NCI-H510A treated with DMSO at 0.1 percent for 48 hours (cell line): ENCODE data around the gene SEZ6.

Source experiments
- DNase-seq: peaks from one replicate; lab custom pipeline; 2025; lab: John Stamatoyannopoulos, UW

SEZ6 gene

DNA sequence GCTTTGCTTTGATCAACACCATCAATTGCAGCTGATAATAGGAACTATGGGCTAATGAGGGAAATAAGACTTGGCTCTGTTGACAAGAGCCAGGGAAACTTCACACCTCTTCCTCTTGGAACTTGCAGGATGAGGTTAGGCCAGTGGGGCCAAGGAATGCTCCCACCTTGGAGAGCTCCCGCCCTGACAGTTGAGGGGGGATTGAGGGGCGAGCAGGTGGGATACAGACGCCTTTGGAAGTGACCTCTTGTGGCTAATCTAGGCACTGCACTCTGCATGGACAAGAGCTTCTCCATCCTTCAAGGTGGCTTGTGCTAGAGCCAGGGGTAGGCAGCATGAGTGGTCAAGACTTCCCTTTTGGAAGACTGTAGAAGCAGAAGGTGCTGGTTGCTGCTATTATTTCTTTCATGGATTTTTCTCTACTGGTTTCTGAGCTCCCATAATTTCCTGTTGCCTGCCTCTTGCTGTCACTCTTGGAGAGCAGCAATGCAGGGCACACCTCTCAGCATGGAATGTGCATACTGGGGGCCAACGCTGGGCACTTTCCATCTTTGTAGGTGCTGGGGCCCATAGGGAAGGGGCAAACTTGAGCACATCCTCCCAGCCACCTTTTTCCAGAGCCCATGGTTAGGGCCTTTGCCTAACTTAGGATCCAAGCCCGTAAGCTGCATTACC lies 52.3 kb downstream of the SEZ6 start:
- peak; percentile 52 for DNase-seq

DNA sequence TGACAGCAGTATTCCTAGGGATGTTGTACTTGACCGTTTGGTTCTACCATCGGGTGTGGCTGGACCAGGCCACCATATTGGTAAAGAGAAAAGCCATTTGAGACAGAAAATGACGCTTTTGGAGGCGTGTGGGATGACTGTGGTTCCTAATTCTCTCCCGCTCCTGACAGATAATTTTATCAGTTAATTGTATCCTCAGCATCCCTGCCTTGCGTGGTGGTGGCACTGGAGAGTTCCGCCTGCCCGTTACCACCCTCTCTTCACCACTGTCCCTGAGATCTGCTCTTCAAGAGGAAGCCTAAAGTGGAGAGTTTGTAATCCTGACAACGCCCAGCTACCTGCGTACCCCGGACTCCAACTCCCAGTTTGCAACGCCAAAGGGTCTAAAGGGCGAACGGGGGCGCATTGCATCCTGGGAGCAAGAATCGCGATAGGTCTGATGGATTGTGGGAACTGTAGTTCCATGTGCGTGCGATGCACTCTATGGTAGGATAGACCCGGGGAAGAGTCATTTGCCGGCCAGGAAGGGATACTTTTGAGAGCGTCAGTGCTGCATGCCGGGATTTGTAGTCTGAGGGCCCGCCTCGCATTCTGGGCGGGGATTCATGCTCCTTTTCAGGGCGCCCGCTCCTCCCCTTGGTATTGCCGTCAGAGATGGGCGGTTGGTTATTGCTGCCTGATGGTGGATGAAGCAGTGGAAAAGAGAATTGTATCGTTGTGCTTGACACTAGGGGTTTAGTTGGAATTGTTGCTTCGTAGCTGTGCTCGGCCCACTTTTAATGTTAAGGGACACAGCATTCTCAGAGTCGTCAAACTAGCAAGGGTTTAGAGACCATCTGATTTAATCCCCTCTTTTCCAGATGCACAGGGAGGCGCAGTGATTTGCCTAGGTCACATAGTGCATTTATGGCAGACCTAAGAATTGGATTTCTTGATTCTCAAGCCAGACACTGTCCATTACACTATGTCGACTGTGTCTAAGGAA lies 53.5 kb downstream of the SEZ6 start:
- DNase-seq, result peak; percentile 99

DNA sequence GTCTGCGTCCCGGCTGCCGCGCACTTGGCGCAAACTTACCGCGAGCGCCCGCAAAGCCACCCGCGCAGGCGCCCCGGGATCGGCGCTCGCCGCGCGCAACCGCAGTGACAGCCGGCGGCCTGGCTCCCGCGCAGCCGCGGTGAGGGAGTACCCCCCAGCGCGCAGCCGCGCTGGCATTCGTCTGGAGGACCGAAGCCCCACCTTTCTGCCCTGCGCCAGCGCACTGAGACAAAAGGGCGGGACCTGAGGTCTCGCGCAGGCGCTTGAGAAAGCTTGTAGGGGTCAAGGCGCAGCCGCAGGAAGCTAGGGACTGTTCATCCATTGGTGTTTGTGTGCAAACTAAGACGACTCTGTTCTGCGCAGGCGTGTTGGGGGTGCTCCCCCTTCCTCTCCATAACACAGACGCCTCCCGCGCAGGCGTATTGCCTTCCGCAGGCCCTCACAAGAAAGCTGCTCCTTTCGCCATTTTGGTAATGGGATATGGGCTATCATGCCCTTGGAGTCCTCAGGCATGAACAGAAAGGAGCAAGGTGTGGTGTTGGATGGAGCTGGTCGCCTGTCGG lies 54.3 kb downstream of the SEZ6 start, which contains the start of gene PHF12:
TSS of gene PHF12 (minus strand) at position 91 of the 563 bp plus-strand sequence. CDS start 558 bp downstream, outside the sequence.
- peak; percentile 100 for DNase-seq

DNA sequence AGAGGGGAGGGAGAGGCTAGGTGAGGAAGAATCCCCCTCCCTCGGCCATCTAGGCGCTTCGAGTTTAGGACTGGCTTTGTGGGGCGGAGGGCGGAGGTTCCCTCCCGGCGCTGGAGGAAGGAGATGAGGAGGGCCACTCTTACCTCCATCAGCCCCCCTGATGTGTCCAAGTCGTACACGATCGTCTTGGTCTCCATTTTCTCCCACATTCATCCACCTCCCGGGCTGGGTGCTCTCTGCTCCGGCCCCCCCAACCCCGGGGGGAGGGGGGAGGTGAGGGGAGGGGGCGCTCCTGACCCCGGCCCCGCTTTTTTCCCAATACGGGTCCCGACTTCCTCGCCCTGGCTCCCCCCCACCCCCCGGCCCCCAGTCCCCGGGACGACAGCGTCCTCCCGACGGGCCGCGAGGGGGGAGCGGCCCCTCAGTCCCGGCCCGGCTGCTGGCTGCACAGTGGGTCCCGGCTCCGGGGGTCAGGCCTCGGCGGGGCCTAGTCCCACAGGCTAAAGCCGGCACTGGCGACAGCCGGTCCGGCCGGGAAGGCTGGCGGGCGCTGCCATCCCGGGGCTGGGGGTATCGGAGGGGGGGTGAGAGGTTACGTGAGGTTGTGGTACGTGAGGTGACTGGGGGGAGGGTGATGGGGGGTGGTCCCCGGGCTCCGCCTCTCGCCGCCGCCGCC lies 54.9 kb downstream of the SEZ6 start:
- DNase-seq, result no peak

DNA sequence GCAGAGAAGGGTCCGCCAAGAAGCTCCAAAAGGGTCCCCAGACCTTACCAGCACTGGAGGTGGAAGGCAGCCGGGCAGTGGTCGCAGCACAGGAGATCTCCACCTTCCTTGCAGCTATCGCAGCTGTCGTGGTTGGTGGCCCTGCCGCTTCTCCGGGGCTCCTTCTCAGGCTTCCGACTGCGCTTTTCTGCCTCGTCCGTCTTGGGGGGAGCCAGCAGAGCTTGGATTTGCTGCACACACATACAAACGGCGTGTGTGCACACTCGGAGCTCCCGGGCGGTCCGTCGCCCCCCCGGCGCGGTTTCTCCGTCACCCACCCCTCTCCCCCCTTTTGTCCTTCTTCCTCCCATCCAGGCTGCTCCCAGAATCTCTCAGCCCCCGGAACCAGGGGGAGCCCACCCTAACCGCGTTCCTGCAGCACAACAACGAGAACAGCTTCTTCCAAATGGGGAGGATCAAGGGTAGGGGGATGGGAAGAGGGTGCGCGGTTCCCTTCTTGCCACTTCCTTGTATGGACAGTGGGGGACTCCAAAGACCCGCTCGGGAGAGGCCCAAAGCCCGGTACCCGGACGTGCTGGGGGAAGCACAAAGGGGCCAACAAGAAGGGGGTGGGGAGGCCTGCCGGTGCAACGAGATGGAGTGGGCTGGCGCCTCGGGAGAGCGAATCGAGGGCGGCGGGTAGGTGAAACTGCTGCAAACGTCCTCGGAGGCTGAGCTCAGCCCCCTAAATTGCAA lies 55.6 kb downstream of the SEZ6 start:
- no peak for DNase-seq

DNA sequence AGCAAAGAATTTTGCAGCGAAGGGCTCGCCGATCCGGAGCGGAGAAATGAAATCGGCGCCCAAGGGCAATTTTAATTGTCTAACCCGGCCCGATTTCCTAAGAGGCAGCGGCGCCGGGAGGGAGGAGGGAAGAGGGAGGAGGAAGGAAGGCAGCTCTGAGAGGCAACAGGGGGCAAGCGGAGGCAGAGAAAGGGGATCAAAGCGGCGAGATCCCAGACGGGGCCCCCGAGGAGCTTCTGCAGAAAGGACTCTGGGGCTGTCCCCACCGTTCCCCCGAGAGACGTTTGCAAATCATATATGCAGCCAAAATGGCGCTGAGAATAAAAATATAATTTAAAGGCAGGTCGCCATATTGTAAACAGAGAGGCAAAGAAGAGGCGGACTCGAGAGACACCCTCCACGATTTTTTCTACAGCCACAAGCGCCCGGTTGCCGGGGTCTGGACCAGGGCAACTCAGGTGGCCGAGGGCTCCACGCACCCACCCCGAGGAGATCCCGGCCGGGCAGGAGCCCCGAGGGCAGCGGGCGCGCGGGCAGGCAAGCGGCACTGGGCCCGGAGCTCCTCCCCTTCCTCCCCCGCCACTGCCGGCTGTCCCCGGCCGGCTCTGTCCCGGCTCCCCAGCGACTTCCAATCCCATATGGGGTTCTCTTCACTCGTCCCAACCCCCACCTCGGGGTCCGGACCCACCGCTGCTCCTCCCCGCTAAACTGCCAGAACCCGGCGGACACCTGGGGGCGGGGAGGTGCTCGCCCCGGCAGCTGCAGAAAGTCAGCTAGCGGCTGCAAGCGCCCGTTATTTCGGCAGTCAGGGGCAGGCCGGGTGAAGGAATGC lies 56.4 kb downstream of the SEZ6 start:
- peak; percentile 85 for DNase-seq

DNA sequence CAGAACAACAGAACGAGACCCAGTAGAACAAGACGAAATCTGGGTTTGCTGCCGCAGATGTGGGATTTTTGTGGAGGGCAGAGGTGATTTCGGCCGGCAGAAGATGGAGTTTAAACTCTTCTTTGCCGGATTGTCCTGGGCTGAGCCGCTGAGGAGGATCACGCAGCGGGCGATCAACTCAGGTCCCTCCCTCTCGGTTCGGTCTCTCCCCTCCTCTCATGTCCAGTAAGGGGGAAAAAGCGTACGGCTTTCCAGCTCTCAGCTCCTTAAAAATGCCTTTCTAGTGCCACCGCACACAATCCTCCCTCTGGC lies 57.0 kb downstream of the SEZ6 start:
- peak; percentile 85 for DNase-seq

DNA sequence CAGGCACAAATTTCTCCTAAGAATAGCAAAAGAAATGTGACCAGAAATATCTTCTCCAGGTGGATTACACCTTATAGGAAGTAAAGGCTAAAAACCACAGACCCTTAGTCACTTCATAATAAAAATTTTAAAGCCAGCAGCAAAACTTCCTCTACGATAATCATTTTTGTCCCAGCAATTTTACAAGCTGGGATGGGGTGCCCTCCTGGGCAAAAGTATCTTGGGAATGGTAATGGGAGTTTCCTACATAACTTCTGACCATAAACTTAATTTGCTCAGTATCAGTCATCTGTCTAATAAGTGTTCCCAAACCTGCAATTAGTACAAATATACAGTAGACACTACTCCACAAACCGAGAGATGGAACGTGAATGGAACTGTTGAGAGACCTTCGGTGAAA lies 57.5 kb downstream of the SEZ6 start:
- no peak for DNase-seq

DNA sequence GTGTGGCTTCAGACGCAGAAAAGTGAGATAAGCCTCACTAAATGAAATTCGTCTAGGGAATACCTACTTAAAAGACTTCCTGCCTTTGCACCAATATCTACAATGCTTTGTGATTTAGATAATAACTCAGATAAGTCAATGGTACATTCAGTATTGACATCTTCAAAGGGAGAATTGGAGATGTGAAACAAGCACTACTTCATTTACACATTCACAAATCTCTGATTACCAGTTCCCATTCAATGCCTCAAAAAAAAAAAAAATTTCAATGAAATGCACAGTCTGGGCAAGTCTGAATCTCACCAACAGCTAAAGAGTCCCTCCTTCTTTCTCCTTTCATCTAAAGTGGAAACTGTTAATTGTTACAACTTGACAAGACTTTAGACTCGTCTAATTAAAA lies 58.2 kb downstream of the SEZ6 start:
- no peak for DNase-seq

DNA sequence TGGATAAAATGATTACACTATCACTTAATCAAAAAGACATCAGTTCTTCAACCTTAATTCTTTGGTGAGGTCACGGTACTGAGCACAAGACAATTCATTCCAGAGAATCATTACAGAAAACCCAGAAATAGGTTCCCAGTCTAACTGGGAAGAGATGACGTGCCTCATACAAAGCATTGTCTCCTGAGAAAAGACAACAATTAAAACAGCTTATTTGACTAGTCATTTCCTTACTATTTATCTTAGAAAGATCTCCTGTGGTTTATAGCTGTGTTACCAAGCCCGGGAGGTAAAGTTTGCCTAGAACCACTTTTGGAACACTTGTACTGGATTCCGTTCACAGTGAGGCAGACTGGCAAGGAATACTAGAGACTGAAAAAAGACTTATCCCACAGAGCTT lies 59.6 kb downstream of the SEZ6 start:
- DNase-seq, result no peak

DNA sequence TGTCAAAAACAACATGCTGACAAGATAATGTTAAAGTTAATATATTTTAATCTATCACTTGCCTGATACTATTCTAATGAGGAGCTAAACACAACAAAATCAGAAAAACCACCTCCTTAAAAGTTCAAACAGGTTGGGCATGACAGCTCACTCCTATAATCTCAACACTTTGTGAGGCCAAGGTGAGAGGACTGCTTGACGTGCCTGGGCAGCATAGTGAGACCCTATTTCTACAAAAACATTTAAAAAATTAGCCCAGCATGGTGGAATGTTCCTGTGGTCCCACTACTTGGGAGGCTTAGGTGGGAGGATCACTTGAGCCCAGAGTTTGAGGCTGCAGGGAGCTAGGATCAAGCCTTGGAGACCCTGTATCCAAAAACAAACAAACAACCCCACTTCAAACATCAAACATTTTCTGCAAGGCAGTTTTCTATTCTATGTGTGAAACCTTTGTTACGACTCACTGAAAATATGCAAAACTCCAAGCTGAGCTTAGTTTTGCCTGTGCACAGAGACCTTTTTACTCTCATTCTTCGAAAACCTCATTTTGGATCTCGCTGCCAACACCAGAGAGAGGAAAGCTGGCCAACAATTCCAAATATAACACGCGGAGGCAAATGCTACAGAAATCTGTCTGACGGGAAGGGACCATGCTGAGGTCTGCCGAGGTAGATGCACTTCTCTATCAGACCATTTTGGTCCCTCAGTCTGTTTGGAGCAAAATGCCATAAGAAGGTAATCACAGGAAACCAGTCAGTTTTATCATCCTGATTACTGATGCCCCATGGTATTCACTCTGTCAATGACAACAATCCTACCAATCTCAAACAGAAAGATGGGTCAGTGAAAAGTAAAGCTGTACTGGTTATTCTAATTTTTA lies 60.7 kb downstream of the SEZ6 start:
- DNase-seq, result no peak

DNA sequence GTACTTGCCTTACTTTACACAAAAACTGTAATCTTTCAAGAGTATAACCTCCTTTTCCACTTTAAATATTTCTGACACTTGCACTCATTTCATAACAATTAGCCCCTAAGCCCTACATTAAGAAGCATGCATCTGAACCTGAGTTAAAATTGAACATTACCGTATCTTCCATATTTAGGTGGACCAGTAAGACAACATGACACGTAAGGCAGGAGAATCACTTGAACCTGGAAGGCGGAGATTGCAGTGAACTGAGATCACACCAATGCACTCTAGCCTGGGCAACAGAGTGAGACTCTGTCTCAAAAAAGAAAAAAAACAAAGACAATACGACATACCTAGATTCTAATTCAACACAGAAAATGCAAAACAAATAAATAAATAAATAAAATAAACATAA lies 61.5 kb downstream of the SEZ6 start:
- DNase-seq, result no peak

DNA sequence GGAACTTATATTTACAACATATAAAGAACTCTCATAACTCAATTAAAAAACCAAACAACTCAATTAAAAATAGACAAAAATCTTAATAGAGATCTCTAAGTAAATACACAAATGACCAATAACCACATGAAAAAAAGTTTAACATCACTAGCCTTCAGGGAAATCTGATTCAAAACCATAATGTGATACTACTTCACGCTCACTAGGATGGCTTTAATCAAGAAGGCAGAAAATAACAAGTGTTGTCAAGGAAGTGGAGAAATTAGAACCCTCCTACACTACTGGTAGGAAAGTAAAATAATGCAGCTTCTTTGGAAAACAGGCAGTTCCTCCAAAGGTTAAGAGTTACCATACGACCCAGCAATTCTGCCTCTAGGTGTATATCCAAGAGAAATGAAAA lies 62.9 kb downstream of the SEZ6 start:
- no peak for DNase-seq

DNA sequence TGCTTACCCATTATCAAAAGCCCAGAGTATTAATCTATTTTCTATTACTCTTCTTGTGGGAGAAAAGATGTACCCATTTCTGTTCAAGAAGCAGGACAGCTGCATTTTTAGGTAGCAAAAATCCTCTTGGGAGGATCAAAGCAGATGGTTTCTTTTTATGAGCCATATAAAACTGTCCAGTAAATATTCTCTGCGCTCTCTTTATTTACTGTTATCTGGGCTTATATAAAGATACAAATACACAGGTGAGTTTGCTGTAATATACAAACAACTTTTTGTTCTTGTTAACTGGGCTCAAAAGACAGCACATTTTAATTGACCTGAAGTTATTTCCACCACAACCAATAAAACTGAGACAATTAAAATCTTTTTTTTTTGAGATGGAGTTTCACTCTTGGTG lies 64.6 kb downstream of the SEZ6 start:
- DNase-seq, result no peak

DNA sequence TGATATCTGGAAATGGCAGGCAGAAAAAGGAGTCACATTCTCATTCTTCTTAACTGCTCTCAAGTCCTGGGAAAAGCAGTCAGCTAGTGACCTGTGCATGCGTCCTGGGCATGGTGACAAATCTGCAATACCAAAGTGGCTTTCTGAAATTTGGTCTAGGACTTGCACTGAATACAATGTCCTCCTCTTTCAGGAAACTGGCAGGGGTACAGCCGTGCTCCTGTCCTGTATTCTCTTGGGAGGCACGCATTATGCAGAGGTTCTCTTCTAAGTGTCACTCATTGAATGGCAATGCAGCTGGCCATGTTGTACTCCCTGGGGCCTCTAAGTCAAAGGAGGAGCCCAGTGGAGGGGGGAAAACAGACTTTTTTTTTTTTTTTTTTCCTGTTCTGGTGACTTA lies 65.2 kb downstream of the SEZ6 start:
- no peak for DNase-seq

DNA sequence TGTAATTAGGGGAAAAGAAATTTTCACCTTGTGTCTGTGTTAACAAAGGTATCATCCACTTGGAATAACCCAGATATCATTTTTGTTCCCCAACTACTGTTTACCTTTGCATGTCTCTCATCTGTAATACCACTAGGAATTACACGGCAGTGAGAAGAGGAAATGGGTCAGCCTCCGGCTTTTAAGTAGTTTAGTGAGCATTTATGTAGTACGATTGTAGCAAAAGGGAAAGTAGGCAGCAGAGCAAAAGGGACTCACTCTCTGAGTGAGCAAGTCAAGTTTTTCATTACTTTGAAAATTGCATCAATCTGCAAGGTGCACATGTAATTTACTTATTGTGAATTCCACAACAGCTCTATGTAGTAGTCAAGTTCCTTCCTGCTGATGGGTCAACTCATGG lies 65.7 kb downstream of the SEZ6 start:
- no peak for DNase-seq

DNA sequence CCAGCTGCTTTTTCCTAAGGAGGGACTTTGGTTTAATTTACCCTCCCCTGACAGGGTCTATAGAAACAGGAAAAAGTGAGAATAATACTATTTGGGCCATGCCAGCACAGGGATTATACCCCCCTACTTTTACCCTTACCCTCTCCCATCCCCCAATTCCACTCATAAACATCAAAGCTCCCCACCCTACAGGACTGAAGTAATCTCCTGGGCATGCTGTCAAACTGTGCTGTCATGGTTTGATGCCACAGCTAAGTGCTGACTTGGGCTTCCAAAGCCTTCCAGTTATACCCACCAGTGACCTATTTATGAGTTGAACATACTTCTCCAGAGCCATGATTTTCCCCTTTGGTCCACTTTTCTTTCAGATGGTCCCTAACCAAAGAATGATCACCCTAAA lies 67.3 kb downstream of the SEZ6 start:
- no peak for DNase-seq

DNA sequence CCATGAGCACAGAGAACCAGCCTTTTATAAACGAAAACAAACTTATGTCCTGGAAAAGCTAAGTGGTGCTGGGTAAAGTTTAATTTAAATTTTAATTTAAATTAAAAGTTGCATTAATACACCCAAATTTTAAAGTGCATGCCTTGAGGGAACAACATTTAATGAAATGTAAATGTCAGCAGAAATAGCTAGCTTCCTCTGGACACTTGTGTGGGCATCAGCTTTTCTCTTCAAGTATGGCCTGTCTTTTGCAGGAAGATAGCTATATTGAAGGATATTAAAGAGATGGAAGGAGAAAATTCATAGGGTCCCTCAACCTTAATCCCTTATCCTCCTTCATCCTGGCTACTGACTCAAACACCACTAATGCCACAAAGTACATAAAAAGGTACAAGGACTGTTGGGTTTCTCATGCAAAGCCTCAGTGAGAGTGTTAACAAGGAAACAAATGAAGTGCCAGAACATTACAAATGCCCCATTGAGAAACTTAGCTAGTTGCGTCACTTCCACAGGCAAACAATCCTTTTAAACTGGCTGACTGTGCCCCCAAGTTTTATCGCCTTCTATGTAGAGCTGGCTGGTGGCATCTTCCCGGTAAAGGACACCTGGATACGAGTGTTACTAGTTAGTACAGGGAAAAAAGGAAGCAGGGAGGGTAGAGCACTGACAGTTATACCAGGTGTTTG lies 68.6 kb downstream of the SEZ6 start:
- DNase-seq, result no peak

DNA sequence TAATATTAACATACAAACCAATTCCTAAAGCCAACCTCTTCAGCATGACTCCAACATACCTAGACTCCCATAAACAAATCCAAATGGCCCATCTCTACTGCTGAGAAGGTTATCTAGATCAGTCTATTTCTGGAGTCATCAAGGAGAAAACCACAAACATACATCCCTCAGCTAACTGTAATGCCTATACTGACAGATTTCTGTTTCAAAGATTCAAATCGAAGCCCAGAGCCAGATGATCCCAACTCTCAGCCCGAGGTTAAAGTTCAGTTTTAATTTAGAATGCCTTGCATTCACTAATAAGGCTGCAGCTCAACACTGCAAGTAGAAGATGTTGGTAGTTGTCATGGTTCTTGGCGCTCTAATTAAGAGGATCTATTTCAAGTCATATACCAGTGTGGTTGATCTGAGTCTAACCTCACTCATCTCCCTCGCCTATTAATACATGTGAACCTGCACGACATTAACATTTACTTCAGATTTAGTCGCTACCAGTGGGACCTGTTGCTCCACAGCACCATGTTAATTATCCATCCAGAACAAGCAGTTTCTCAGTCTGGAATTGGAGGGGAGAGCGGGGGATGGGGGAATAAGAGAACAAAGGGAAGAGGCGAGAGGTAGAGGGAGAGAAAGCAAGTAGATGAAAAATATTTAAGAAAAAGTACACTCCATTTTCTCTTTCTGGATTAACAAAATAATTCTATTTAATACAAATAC lies 69.9 kb downstream of the SEZ6 start:
- DNase-seq, result no peak
